GM21447 (cell line): Measurements from ENCODE around the gene HOXD8.
A peak's percentile ranks its signal among the peaks of the same experiment; 100 is the strongest.

ENCODE experiments used
- ATAC-seq: cut with Tn5 transposase; IDR thresholded peaks from one replicate; pipeline ENCODE4 v1.9.1; 2021; ENCODE audit not compliant: unreplicated experiment

HOXD8 gene

GRCh38 chr2:176128172-176128981 is 1.1 kb upstream of the HOXD8 start:
- ATAC-seq: no peak

- no peak for ATAC-seq
These were observed 275 bp downstream of the HOXD8 start for GRCh38 chr2:176129813-176130146.

GRCh38 chr2:176130147-176130956 is 847 bp downstream of the HOXD8 start:
- no peak for ATAC-seq

GRCh38 chr2:176130957-176131847 is 1.7 kb downstream of the HOXD8 start:
- no peak for ATAC-seq

GRCh38 chr2:176131848-176132158 is 2.3 kb downstream of the HOXD8 start:
- no peak for ATAC-seq

- no peak for ATAC-seq
These were observed 3.0 kb downstream of the HOXD8 start for GRCh38 chr2:176132205-176133171.

- ATAC-seq: no peak
These were observed 3.9 kb downstream of the HOXD8 start for GRCh38 chr2:176133389-176133788.

GRCh38 chr2:176134035-176134434 is 4.5 kb downstream of the HOXD8 start:
- no peak for ATAC-seq

- ATAC-seq: no peak
These were observed 5.5 kb downstream of the HOXD8 start for GRCh38 chr2:176135035-176135440.

GRCh38 chr2:176136374-176137251 is 7.1 kb downstream of the HOXD8 start:
- ATAC-seq: no peak

GRCh38 chr2:176137252-176137580 is 7.7 kb downstream of the HOXD8 start:
- no peak for ATAC-seq

GRCh38 chr2:176137906-176138305 is 8.4 kb downstream of the HOXD8 start:
- no peak for ATAC-seq

- ATAC-seq: no peak
These were observed 9.0 kb downstream of the HOXD8 start for GRCh38 chr2:176138526-176138922.

- no peak for ATAC-seq
These were observed 9.6 kb downstream of the HOXD8 start for GRCh38 chr2:176138923-176139660.

GRCh38 chr2:176139661-176140512 is 10.4 kb downstream of the HOXD8 start:
- ATAC-seq: no peak

GRCh38 chr2:176140513-176141317 is 11.2 kb downstream of the HOXD8 start:
- peak; percentile 81 for ATAC-seq

- ATAC-seq: no peak
These were observed 12.8 kb downstream of the HOXD8 start for GRCh38 chr2:176142281-176142680.
